GM20431 (cell line): ENCODE results near the gene VPS37B.

ENCODE experiments used
- in situ Hi-C: fragments of 300-500 bp; cut with MseI, MboI; formaldehyde crosslinking; loops from one replicate; pipeline ENCODE4 v1.15.0; 2020; ENCODE audit warnings: low sequenced_read_pairs; ENCODE audit not compliant: unreplicated experiment

The VPS37B gene

GRCh38 chr12:122868471-122869177 lies 27.3 kb downstream of the VPS37B start:
- in situ Hi-C loops, result no loop called here

- in situ Hi-C loops, result no loop called here
Measured at GRCh38 chr12:122867691-122868461, 28.0 kb downstream of the VPS37B start.

- in situ Hi-C loops, result no loop called here
Measured at GRCh38 chr12:122866950-122867607, 28.8 kb downstream of the VPS37B start.

- in situ Hi-C loops, result no loop called here
Measured at GRCh38 chr12:122866379-122866778, 29.5 kb downstream of the VPS37B start.

- in situ Hi-C loops, result no loop called here
Measured at GRCh38 chr12:122865268-122866231, 30.4 kb downstream of the VPS37B start.

GRCh38 chr12:122864894-122865253 lies 31.1 kb downstream of the VPS37B start:
- in situ Hi-C loops, result no loop called here

GRCh38 chr12:122862872-122863701 lies 32.8 kb downstream of the VPS37B start:
- in situ Hi-C loops, result no loop called here

- in situ Hi-C loops, result no loop called here
Measured at GRCh38 chr12:122862110-122862634, 33.8 kb downstream of the VPS37B start.

GRCh38 chr12:122861587-122861970 lies 34.3 kb downstream of the VPS37B start:
- in situ Hi-C loops, result no loop called here

- in situ Hi-C loops, result no loop called here
Measured at GRCh38 chr12:122860854-122861586, 34.9 kb downstream of the VPS37B start.

GRCh38 chr12:122860040-122860853 lies 35.7 kb downstream of the VPS37B start:
- in situ Hi-C loops, result no loop called here

GRCh38 chr12:122859303-122860039 lies 36.5 kb downstream of the VPS37B start:
- in situ Hi-C loops, result loop anchor here (5.0 kb wide), 1 partner anchor 93 kb away; no protein-coding TSS in a partner anchor

- in situ Hi-C loops, result loop anchor here (5.0 kb wide), 1 partner anchor 94 kb away; no protein-coding TSS in a partner anchor
Measured at GRCh38 chr12:122858591-122859302, 37.2 kb downstream of the VPS37B start.

GRCh38 chr12:122858171-122858570 lies 37.8 kb downstream of the VPS37B start:
- in situ Hi-C loops, result loop anchor here (5.0 kb wide), 1 partner anchor 94 kb away; no protein-coding TSS in a partner anchor

GRCh38 chr12:122856999-122857671 lies 38.8 kb downstream of the VPS37B start:
- in situ Hi-C loops, result loop anchor here (5.0 kb wide), 1 partner anchor 95 kb away; no protein-coding TSS in a partner anchor
